Stimulated activated CD4-positive, alpha-beta T cell treated with anti-CD3 and anti-CD28 coated beads, Interleukin-4, amount 100 ng/mL, for 1 hour (primary cell): ENCODE measurements around the gene MINDY1.

ENCODE experiments used
- DNase-seq: peaks from one replicate; pipeline ENCODE4 v3.0.0-alpha.2; 2020

MINDY1 gene

GRCh38 chr1:150963321-150964163 is 43.2 kb downstream of the MINDY1 start:
- DNase-seq: no peak

GRCh38 chr1:150961756-150962155 is 44.9 kb downstream of the MINDY1 start:
- no peak for DNase-seq

DNA sequence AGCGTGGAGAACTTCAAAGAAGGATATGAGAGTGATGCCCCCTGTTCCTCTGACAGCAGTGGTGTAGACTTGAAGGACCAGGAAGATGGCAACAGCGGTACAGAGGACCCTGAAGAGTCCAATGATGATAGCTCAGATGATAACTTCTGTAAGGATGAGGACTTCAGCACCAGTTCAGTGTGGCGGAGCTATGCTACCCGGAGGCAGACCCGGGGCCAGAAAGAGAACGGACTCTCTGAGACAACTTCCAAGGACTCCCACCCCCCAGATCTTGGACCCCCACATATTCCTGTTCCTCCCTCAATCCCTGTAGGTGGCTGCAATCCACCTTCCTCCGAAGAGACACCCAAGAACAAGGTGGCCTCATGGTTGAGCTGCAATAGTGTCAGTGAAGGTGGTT is 46.1 kb downstream of the MINDY1 start:
- DNase-seq: no peak

GRCh38 chr1:150957666-150958065 is 49.0 kb downstream of the MINDY1 start:
- DNase-seq: no peak

GRCh38 chr1:150955280-150955679 is 51.4 kb downstream of the MINDY1 start:
- DNase-seq: no peak

GRCh38 chr1:150954708-150955107 is 52.0 kb downstream of the MINDY1 start:
- no peak for DNase-seq
